GM12874 (cell line): ENCODE results near the gene ZSWIM3.

Experiments used
- CTCF ChIP-seq: IDR thresholded peaks from 2 replicates; pipeline ENCODE4 v1.5.1; 2011; ENCODE audit warnings: low read depth, mild to moderate bottlenecking, control low read depth, low read length, moderate library complexity; ENCODE audit not compliant: insufficient read depth

Gene ZSWIM3

GRCh38 chr20:45867136-45867818 lies 9.9 kb downstream of the ZSWIM3 start:
- no peak for TF ChIP-seq CTCF

GRCh38 chr20:45867819-45868176 lies 10.4 kb downstream of the ZSWIM3 start:
- TF ChIP-seq CTCF = no peak

GRCh38 chr20:45872626-45873025 lies 15.2 kb downstream of the ZSWIM3 start:
- TF ChIP-seq CTCF = no peak

GRCh38 chr20:45873409-45874103 lies 16.1 kb downstream of the ZSWIM3 start:
- no peak for TF ChIP-seq CTCF

- TF ChIP-seq CTCF = no peak
Observed at GRCh38 chr20:45874576-45874975, 17.2 kb downstream of the ZSWIM3 start.

GRCh38 chr20:45878076-45878761 lies 20.8 kb downstream of the ZSWIM3 start:
- no peak for TF ChIP-seq CTCF

GRCh38 chr20:45880988-45881788 lies 23.8 kb downstream of the ZSWIM3 start, which contains the start of gene ZSWIM1:
ZSWIM1 (plus strand) TSS chr20:45881227; CDS start chr20:45882593, 1,366 bp downstream.
- no peak for TF ChIP-seq CTCF
